GM18873 (cell line): ENCODE data around the gene RASGRF2.
"Not testable (repeated sequence)": the region's sequence is repeated elsewhere in the genome, so short reads cannot be mapped to it uniquely, and the experiment has no call there.

ENCODE experiments used
- ATAC-seq: cut with Tn5 transposase; IDR thresholded peaks from one replicate; pipeline ENCODE4 v1.9.1; 2021; ENCODE audit warnings: mild to moderate bottlenecking, moderate library complexity, moderate number of reproducible peaks; ENCODE audit not compliant: unreplicated experiment, low FRiP score

Gene RASGRF2

DNA sequence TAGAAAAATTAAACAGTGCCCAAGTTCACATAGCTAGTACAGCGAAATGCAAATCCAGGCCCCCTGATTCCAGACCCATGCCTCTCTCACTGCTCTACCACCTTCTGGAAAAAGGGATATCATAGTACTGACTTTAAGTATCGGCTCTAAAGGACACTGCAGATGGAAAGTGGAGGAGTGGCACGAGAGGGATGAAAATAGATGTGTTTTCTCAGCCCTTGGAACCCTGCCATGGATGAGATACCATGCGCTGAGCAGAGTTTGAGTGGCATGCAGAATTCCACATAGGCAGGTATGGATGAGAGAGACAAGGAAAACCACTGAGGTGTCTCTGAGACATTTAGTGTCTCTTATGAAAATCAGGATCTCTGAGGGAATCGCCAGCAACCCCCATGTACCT lies 291.8 kb downstream of the RASGRF2 start:
- no peak for ATAC-seq

DNA sequence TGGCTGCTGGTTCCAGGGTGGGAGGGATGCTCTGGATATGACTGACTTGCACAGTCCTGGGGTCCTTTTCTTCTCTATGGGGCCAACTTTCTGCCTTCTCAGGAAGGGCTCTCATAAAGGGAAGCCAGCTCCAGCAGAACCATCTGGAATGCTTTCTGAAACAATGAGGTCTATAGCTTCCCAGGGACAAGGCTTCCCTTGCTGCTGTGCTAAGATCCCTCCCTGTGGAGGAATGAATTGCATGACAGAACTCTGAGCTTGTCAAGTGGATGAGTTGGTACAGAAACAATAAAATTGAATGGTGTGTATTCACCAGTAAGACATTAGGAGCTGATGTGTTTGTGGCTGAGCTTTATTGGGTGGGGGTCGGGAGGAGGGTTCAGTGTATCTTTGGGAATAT lies 292.7 kb downstream of the RASGRF2 start:
- ATAC-seq = no peak

DNA sequence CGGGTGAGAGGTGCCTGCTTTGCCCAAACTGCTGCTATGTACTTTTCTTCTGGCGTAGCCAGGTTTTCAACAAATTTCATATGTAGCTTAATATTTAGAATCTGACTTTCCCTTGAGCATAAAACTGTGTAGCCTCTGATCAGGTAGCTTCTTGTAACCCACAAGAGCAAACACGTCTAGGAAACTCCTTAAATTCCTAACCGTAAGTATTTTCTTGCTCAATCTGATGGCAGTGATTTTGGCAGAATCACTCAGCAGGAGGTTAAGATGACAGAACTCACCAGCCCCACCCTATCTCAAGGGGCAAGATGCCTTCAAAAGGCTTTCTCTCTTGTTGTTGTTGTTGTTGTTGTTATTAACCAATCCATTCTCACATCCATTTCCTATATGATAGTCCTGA lies 293.7 kb downstream of the RASGRF2 start:
- ATAC-seq = no peak

DNA sequence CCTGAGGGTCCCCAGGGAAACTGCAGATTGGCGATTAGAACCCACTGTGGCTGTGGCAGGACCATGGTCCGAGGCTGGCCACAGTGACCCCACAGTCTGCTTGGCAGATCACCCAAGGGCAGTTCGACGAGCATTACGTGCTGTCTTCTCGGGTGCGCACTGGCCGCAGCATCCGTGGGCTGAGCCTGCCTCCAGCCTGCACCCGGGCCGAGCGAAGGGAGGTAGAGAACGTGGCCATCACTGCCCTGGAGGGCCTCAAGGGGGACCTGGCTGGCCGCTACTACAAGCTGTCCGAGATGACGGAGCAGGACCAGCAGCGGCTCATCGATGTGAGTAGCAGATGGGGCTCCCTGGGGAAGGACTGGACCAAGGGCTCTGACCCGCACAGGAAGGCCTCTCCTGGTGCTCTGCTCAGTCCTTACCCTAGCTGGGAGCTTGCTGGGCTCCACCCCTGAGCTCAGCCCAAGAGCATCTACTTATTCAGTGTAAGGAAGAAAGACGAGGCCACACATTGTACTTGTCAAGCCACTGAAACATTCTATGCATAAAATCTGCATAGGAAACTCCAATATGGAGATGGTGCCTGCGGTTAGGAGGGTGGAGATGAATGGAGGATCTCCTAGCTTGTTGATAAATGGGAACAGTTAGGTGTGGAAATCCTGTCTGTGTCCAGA lies 294.9 kb downstream of the RASGRF2 start:
- ATAC-seq = no peak

DNA sequence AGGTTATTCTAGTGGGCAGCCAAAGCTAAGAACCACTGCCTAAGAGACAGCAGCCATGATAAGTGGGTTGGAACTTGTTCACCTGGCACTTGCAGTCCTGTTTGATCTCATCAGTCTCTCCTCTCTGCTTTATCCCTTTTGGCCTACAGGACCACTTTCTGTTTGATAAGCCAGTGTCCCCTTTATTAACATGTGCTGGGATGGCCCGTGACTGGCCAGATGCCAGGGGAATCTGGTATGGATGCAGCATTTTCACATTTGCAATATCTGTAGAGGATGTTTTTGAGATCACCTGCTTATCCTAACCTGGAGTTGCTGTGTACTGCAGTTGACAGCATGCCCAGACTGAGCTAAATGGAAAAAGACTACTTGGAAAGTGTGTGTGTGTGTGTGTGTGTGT lies 296.6 kb downstream of the RASGRF2 start:
- ATAC-seq = no peak

DNA sequence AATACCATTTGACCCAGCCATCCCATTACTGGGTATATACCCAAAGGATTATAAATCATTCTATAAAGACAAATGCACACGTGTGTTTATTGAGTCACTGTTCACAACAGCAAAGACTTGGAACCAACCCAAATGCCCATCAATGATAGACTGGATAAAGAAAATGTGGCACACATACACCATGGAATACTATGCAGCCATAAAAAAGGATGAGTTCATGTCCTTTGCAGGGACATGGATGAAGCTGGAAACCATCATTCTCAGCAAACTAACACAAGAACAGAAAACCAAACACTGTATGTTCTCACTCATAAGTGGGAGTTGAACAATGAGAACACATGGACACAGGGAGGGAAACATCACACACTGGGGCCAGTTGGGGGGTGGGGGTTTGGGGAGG lies 302.6 kb downstream of the RASGRF2 start:
- ATAC-seq = not testable (repeated sequence)

DNA sequence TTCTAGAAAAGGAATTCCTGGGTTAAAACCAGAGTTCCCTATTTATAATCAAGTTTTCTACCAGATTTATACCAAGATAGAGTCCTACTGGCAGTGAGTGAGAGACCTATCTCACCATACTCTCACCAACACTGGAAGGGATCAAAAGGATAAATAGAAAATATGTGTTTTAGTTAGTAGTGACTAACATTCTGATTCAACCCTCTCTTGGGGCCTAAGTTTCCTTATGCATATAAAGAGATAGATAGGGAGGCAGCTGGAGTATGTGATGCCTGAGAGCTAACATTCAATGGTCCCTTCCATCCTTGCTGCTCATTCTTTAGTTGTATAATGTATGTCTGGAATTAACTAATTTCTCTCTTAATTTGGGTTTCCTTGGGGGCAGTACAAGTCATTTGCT lies 304.9 kb downstream of the RASGRF2 start:
- ATAC-seq = no peak

DNA sequence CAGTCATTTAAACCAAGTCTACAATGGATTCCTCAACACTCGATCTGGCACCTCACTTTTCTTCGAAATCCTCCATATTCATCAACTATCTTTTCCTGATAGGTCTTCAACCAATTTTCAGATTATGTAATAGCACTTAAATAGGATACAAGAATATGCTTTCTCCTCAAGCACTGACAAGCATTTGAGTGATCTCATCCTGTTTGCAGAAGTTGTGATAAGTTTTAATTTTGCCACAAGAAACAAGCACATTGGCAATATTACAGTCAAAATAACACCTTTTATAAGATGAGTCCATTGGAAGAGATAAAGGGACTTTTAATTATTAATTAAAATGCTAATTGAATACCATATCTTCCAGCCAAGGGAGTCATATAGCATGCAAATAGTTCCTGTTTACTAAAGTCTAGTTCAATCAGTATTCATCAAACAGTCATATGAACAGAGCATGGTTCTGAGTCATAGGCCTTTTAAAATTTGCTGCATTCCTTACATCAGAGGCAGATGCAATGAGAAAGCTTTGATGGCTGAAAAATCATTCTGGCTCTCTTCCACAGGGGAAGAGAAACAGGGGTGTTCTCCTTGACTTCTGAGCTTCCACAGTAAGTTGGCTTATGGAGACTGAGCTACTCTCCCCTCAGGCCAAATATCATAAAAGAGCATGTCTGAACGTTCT lies 308.5 kb downstream of the RASGRF2 start:
- no peak for ATAC-seq

DNA sequence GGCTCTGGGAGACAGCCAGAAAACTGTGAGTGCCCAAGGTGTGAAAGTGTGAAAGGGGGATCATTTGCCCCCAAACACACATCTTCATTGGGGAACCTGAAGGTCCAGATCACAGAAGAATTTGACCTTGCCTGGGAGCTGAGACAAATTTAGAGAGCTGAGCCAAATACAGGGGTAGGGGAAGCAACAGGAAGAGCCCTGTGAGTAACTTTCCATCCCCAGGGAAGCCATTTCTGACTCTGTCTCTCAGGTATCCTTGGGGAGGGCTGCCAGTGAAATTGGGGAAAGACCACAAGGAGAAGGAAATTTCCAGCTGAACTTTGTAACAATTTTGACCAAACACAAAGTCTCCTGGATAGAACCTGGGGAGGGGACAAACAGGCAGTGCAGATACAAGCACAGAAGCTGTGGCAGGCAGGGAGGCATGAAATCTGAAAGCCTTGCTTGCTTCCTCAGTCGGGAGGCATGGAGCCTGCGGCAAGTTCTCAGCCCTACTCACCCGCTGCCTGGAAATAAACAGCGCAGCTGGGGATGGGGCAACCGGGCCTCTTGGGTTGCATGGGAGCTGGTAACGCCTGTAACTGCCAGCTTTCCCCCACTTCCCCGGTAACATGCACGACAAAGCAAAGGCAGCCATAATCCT lies 309.7 kb downstream of the RASGRF2 start:
- ATAC-seq = no peak

DNA sequence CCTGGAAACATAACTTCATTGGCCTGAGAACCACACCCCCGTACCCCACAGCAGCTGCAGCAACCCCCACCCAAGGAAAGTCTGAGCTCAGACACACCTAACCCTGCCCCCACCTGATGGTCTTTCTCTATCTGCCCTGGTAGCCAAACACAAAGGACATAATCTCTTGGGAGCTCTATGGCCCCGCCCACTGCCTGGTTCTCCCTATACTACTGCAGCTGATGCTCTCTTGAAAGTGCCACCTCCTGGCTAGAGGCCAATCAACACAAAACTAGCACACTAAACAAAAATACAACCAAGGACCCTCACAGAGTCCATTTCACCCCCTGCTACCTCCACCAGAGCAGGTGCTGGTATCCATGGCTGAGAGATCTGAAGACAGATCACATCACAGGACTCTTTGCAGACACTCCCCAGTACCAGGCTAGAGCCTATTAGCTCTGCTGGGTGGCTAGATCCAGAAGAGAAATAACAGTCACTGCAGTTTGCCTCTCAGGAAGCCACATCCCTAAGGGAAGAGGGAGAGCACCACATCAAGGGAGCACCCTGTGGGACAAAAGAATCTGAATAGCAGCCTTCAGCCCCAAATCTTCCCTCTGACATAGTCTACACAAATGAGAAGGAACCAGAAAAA lies 310.3 kb downstream of the RASGRF2 start:
- not testable (repeated sequence) for ATAC-seq
